ENCODE measurements around the gene CTDSP2. TPM values are rescaled to one million over a fixed set of nuclear protein-coding genes. Genes with fewer than 3 reads are reported as not detected.

CTDSP2 gene
- total and polyA plus RNA-seq, 2 donors (not counting 3 experiments of a cell fraction or from before 2014, with no cell fraction given): 142 to 146 TPM

DNA sequence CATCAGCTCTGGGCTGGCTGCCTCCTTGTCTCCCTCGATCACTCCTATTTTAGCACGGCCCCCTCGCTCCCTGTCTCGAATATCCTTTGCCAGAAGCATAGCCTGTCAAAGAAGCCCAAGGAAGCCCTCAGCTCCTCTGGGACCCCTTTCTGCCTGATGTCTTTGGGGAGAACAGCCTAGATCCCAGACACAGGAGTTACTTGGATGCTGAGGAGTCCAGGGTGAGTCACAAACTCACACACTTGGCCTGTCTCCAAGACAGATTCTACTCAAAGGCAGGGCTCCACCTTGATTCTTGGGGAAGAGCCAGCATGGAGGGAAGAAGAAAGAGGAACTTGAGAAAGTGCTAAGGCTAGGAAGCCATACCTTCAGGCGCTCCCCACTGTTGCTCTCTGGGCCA lies 36.1 kb downstream of the CTDSP2 start:
- no TSS peak for BruUV-seq (replicated peaks)
- H2AFZ ChIP-seq (ENCODE audit: low read depth, low read length): no peak overlapping the region
- intact Hi-C loops (cut with micrococcal nuclease): no loop called here
- no peaks in the 10 kb centered on the region for H3K79me2 ChIP-seq (ENCODE audit: control insufficient read depth, insufficient read depth, low read length)
- no peak overlapping the region for H3K4me3 ChIP-seq (replicated peaks in 1 of 3; ENCODE audit: insufficient read depth in 1 of 3, low read depth in 1 of 3, low read length in 3 of 3)
- H3K27ac ChIP-seq (ENCODE audit: insufficient read depth, low read depth, low read length): no peak overlapping the region
- no peaks in the 10 kb centered on the region for H3K9me3 ChIP-seq (replicated peaks; ENCODE audit: control insufficient read depth, insufficient read depth, low read length)
- no peak overlapping the region for H3K4me2 ChIP-seq (ENCODE audit: insufficient read depth, low read length)
- no peak overlapping the region for H3K9ac ChIP-seq (replicated peaks; ENCODE audit: extremely low read depth, insufficient read depth, low read length)
- peak; percentile 43 for FAIRE-seq
- ChIA-PET CTCF (interaction anchor here (3.1 kb wide), 1 partner anchor 8 kb away, joined by 20 read pairs; no protein-coding TSS in a partner anchor), POLR2A (no interaction called here)
- no peak for TF ChIP-seq EZH2 (IDR thresholded peaks at IDR 0.05; ENCODE audit: borderline replicate concordance, low read depth, low read length, severe bottlenecking)
- H3K36me3 ChIP-seq (ENCODE audit: control insufficient read depth in 2 of 2, extremely low read depth in 1 of 2, insufficient read depth in 2 of 2, low read length in 2 of 2): peaks cover 0 to 8% of the 10 kb centered on the region in 2 experiments
- H4K20me1 ChIP-seq (replicated peaks; ENCODE audit: control insufficient read depth, extremely low read depth, insufficient read depth, low read length): no peaks in the 10 kb centered on the region
- dilution Hi-C loops (cut with MboI; ENCODE audit: extremely low pct_ligation_motif_present, low sequenced_read_pairs): no loop called here
- no peak for DNase-seq (ENCODE audit: low read depth, low spot score)
- H3K9me1 ChIP-seq (replicated peaks; ENCODE audit: control insufficient read depth, extremely low read depth, insufficient read depth, low read length): no peaks in the 10 kb centered on the region
- no peaks in the 10 kb centered on the region for H3K4me1 ChIP-seq (ENCODE audit: control insufficient read depth, extremely low read depth, insufficient read depth, low read length)
- no peaks in the 10 kb centered on the region for H3K27me3 ChIP-seq (ENCODE audit: control insufficient read depth in 2 of 2, insufficient read depth in 2 of 2, low read length in 2 of 2)

DNA sequence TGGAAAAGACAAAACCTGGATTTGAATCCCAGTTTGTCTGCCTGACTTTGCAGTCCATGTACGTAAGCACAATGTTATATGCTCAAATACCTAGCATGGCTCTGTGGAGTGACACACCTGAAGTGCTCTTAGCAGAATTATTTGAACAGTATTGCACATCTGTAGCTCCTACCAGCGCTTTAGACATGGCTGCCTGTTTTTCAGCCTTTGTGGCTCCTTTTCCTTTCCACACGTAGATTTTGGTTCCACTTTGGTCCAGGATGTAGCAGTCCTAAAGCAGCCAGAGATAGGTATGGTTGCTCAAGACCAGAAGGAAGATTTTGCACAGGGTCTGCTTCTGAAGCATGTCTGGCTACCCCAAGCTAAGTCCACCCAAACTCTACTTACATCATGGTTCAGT lies 37.1 kb downstream of the CTDSP2 start:
- CTCF ChIA-PET: no interaction called here

More for the DNA sequence above, 37.1 kb downstream of the CTDSP2 start:
- POLR2A ChIA-PET: no interaction called here
- no peaks in the 10 kb centered on the region for H3K9me1 ChIP-seq (replicated peaks; ENCODE audit: control insufficient read depth, extremely low read depth, insufficient read depth, low read length)
- H3K36me3 ChIP-seq (ENCODE audit: control insufficient read depth in 2 of 2, extremely low read depth in 1 of 2, insufficient read depth in 2 of 2, low read length in 2 of 2): peaks cover 0 to 8% of the 10 kb centered on the region in 2 experiments
- no TSS peak for BruUV-seq (replicated peaks)
- H4K20me1 ChIP-seq (replicated peaks; ENCODE audit: control insufficient read depth, extremely low read depth, insufficient read depth, low read length): no peaks in the 10 kb centered on the region
- dilution Hi-C loops (cut with MboI; ENCODE audit: extremely low pct_ligation_motif_present, low sequenced_read_pairs) (no loop called here), intact Hi-C loops (cut with micrococcal nuclease) (no loop called here)
- H3K4me1 ChIP-seq (ENCODE audit: control insufficient read depth, extremely low read depth, insufficient read depth, low read length): no peaks in the 10 kb centered on the region
- FAIRE-seq: no peak
- no peak overlapping the region for H3K4me3 ChIP-seq (replicated peaks in 1 of 3; ENCODE audit: insufficient read depth in 1 of 3, low read depth in 1 of 3, low read length in 3 of 3)
- H3K9ac ChIP-seq (replicated peaks; ENCODE audit: extremely low read depth, insufficient read depth, low read length): no peak overlapping the region
- no peaks in the 10 kb centered on the region for H3K79me2 ChIP-seq (ENCODE audit: control insufficient read depth, insufficient read depth, low read length)
- TF ChIP-seq, protein P1, sequence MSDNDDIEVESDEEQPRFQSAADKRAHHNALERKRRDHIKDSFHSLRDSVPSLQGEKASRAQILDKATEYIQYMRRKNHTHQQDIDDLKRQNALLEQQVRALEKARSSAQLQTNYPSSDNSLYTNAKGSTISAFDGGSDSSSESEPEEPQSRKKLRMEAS (IDR thresholded peaks at IDR 0.05; ENCODE audit: insufficient read depth, insufficient read length): no peak
- no peak for TF ChIP-seq FOS (IDR thresholded peaks at IDR 0.05; ENCODE audit: borderline replicate concordance, insufficient read depth, low read length)
- TF ChIP-seq POLR2AphosphoS5 (IDR thresholded peaks at IDR 0.05; ENCODE audit: insufficient read depth, low read depth, low read length): no peak
- TF ChIP-seq, protein P2, sequence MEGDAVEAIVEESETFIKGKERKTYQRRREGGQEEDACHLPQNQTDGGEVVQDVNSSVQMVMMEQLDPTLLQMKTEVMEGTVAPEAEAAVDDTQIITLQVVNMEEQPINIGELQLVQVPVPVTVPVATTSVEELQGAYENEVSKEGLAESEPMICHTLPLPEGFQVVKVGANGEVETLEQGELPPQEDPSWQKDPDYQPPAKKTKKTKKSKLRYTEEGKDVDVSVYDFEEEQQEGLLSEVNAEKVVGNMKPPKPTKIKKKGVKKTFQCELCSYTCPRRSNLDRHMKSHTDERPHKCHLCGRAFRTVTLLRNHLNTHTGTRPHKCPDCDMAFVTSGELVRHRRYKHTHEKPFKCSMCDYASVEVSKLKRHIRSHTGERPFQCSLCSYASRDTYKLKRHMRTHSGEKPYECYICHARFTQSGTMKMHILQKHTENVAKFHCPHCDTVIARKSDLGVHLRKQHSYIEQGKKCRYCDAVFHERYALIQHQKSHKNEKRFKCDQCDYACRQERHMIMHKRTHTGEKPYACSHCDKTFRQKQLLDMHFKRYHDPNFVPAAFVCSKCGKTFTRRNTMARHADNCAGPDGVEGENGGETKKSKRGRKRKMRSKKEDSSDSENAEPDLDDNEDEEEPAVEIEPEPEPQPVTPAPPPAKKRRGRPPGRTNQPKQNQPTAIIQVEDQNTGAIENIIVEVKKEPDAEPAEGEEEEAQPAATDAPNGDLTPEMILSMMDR (IDR thresholded peaks at IDR 0.05; ENCODE audit: extremely low read depth in 1 of 2, insufficient read depth in 1 of 2, low read depth in 1 of 2, low read length in 2 of 2): no peak
- TF ChIP-seq MYC (IDR thresholded peaks at IDR 0.05; ENCODE audit: low read depth, low read length): no peak
- TF ChIP-seq EZH2 (IDR thresholded peaks at IDR 0.05; ENCODE audit: borderline replicate concordance, low read depth, low read length, severe bottlenecking): no peak
- no peak for TF ChIP-seq GATA2 (IDR thresholded peaks at IDR 0.05; ENCODE audit: insufficient read depth, insufficient read length, low read depth, low read length)
- TF ChIP-seq JUN (IDR thresholded peaks at IDR 0.05; ENCODE audit: borderline replicate concordance, insufficient read depth, insufficient read length, low read depth): no peak
- no peak for TF ChIP-seq POLR2A (IDR thresholded peaks at IDR 0.05; ENCODE audit: low read depth, low read length)
- no peaks in the 10 kb centered on the region for H3K27me3 ChIP-seq (ENCODE audit: control insufficient read depth in 2 of 2, insufficient read depth in 2 of 2, low read length in 2 of 2)
- H3K27ac ChIP-seq (ENCODE audit: insufficient read depth, low read depth, low read length): no peak overlapping the region
- no peak for DNase-seq (ENCODE audit: low read depth, low spot score)
- no peaks in the 10 kb centered on the region for H3K9me3 ChIP-seq (replicated peaks; ENCODE audit: control insufficient read depth, insufficient read depth, low read length)
- H3K4me2 ChIP-seq (ENCODE audit: insufficient read depth, low read length): no peak overlapping the region
- no peak overlapping the region for H2AFZ ChIP-seq (ENCODE audit: low read depth, low read length)
